Stimulated activated CD8-positive, alpha-beta memory T cell treated with anti-CD3 and anti-CD28 coated beads, Interleukin-7, amount 100 ng/mL, for 24 hours (primary cell): Measurements from ENCODE around the gene SMAP1.
"Not testable (repeated sequence)": the region's sequence is repeated elsewhere in the genome, so short reads cannot be mapped to it uniquely, and the experiment has no call there.

ENCODE experiments used
- DNase-seq: peaks from one replicate; pipeline ENCODE4 v3.0.0-alpha.2; 2020; ENCODE audit warnings: low read depth

Gene SMAP1

GRCh38 chr6:70740746-70741145, 73.1 kb downstream of the SMAP1 start:
- not testable (repeated sequence) for DNase-seq

- not testable (repeated sequence) for DNase-seq
Measured at GRCh38 chr6:70742462-70742861, 74.8 kb downstream of the SMAP1 start.

GRCh38 chr6:70753870-70754380, 86.2 kb downstream of the SMAP1 start:
- no peak for DNase-seq

- no peak for DNase-seq
Measured at GRCh38 chr6:70758883-70759282, 91.2 kb downstream of the SMAP1 start.

GRCh38 chr6:70763754-70764510, 96.2 kb downstream of the SMAP1 start:
- DNase-seq, result no peak

GRCh38 chr6:70764706-70765105, 97.0 kb downstream of the SMAP1 start:
- DNase-seq, result no peak

DNA sequence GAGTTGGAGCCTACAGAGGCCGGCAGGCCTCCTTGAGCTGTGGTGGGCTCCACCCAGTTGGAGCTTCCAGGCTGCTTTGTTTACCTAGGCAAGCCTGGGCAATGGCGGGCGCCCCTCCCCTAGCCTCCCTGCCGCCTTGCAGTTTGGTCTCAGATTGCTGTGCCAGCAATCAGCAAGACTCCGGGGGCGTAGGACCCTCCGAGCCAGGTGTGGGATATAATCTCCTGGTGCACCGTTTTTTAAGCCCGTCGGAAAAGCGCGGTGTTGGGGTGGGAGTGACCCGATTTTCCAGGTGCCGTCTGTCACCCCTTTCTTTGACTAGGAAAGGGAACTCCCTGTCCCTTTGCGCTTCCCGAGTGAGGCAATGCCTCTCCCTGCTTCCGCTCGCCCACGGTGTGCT, 103.7 kb downstream of the SMAP1 start:
- DNase-seq, result not testable (repeated sequence)

GRCh38 chr6:70779934-70780333, 112.3 kb downstream of the SMAP1 start:
- DNase-seq, result no peak

GRCh38 chr6:70790483-70791224, 123.0 kb downstream of the SMAP1 start:
- no peak for DNase-seq

DNA sequence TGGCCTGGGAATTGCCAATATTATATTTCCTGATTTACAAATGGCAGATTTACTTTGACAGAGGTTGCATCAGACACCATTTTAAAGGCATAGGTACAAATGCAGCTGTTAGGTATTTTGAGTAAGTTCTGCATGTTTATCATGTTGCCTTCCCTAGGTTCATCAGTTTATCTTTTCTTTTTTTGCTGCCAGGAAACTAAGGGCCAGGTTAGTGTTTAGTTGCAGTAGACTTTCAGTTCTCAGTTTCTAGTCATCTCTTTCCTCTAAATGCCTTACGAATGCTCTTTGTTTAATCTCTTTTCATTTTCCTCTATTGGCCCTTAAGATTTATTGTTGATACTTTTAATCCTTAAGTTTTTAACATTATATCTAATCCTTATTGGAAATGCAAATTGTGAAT, 129.9 kb downstream of the SMAP1 start:
- DNase-seq, result no peak

GRCh38 chr6:70806086-70806485, 138.4 kb downstream of the SMAP1 start:
- no peak for DNase-seq

DNA sequence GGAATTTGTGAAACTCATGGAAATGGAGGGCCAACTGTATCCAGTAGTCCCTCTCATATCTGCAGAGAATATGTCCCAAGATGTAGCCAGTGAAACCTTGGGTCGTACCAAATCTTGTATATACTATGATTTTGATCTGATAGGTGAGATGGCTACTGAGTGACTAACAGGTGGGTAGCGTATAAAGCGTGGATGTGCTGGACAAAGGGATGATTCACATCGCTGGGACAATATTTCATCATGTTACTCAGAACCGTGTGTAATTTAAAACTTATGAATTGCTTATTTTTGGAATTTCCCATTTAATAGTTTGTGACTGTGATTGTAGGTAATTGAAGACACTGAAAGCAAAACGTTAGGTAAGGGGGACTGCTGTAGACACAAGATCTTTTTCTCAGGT, 144.1 kb downstream of the SMAP1 start:
- DNase-seq, result no peak

GRCh38 chr6:70813885-70814284, 146.2 kb downstream of the SMAP1 start:
- DNase-seq, result no peak

- no peak for DNase-seq
Measured at GRCh38 chr6:70819646-70820045, 152.0 kb downstream of the SMAP1 start.

DNA sequence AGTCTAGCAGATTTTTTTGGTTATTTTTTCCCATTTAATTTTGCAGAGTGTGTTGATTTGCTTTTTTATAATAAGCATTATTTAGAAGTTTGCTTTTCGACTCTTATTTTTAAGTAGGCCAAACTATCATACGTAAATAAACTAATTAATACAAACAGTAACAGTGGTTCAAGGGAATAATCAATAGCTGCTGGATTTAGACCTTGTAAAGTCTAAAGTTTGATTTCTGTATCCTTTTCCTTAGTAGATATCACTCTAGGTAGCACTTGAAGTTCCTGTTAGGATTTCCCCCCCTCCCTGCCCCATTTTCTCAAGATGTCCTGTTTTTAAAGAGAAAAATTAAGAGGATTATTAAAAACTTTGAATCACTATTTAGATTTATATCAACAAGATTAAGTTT, 153.1 kb downstream of the SMAP1 start:
- DNase-seq, result no peak

- no peak for DNase-seq
Measured at GRCh38 chr6:70821751-70822150, 154.1 kb downstream of the SMAP1 start.

- DNase-seq, result no peak
Measured at GRCh38 chr6:70823651-70824050, 156.0 kb downstream of the SMAP1 start.

DNA sequence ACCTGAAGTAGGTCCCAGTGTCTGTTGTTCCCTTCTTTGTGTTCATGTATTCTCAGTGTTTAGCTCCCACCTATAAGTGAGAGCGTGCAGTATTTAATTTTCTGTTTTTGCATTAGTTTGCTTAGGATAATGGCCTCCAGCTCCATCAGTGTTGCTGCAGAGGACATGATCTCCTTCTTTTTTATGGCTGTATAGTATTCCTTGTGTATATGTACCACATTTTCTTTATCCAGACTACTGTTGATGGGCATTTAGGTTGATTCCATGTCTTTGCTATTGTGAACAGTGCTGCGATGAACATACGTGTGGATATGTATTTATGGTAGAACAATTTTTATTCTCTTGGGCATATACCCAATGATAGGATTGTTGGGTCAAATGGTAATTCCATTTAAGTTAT, 163.7 kb downstream of the SMAP1 start:
- no peak for DNase-seq

GRCh38 chr6:70834520-70834919, 166.8 kb downstream of the SMAP1 start:
- DNase-seq, result no peak

DNA sequence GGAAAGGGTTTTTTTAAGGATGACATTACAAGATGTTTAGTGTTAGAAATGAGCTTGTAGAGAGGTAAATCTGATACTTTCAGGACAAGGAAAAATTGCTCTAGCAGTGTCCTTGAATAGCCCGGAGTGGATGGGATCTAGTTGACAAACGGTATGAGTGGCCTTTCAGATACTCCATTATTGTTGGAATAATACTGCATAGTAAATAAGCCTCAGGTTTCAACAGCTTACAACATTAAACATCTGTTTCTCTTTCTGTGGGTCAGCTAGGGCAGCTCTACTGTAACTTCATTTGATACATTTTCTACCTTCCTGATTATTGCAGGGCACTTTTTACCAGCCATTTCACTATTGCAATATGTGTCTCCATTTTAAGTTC, 171.2 kb downstream of the SMAP1 start:
- DNase-seq, result no peak

DNA sequence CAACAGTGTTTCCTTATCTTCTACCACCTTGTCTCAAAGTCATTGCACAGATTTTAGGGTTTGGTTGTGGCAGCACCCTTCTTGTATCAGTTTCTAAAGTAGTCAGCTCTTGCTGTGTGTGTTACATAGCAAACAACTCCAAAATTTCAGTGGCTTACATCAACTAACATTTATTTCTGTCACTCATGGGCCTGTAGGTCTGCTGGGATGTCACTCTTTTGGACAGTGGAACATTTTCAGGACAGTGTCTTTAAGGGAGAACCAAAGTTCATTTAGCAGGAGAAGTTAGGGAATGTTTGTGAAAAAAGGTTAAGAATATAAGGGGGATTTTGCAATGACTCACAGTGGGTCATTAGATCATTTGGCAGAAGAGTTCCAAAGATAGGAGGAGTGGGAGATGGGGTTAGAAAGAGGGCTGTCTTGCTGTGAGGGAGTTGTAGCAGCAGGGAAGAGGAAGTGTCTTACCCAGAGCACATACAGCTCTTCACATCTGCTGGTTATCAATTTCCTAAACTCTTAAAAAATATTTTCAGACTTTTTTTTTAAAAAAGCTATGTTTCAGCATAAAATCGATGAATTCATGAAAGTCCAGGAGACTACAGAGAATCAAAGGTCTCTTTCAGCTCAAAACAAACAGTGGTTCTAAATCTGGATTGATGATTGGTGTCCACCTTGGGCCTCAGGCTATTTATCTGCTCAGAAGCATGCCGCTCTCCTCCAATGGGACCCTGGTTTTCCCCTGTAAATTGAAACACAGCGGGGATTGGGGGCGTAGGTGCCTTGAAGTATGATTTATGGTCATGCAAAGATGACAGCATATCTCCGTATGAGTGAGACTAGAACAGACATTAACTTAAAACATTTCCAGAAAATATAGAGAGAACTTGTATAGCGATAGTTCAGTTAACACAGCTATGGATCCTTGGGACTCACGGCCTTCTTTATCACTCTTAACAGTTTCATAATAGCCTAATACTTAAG, 171.9 kb downstream of the SMAP1 start:
- DNase-seq, result no peak

DNA sequence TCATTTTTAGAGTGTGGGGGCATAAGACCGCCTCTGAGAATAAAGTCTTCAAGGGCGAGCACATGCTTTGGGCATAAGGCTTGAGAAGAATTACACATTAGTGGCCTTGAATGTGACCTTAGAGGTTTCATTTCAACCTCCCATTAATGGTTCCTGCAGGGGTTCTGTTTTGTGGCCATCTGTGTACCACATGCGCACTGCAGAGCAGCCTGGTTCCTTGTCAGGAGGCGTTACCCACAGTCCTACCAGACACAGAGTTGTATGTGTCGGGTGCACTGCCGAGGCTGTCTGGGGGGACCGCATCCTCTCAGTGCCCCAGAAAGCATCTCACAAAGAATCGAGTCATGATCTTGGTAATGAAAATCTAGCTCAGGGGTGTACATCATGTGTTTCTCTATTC, 173.4 kb downstream of the SMAP1 start:
- no peak for DNase-seq
